ENCODE data around the gene LCP1.

DNA sequence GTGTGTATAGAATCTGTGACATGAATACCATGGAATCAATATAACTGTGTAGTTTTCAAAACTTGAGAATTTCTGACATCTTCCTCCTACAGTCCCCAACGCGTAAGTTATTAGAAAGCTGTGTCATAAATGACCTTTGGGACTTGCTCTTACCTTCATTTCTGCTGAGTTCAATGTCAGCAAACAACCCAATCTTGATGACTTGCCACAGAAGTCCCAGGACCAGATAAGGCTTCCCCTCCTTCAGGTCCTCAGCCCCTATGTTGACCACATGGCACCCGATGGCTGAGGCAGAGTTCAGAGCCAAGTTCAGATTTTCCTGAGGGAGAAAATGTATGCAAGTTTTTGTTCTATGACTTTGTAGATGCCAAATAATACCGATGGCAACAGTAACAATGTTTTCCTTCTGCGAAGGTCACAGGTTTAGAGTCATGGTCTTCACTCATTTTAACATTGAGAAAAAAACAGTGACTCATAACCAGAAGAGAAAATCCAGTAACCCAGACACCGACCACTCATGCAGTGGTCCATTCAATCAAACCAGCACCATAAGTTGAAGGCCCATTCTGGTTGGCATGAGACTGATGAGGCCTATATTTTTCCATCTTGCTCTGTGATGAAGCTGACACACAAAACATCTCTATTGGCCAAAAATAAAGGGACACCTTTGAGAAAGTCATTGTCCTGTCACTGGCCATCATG lies 29.2 kb downstream of the LCP1 start:
- TF ChIP-seq EZH2 (IDR thresholded peaks at IDR 0.05), result no peak
- TF ChIP-seq POLR2AphosphoS5 (IDR thresholded peaks at IDR 0.05; ENCODE audit: borderline replicate concordance, low read depth, low read length), result no peak
- no peak for TF ChIP-seq FOXP2 (optimal IDR thresholded peaks at IDR 0.05; ENCODE audit: control extremely low read depth, extremely low read length, insufficient read depth)
